Vagina (tissue), 2 donors: ENCODE results near the gene AFAP1. TPM values are rescaled to one million over a fixed set of nuclear protein-coding genes. Genes with fewer than 3 reads are reported as not detected.

Experiments used
- DNase-seq, 2 donors: peaks; one replicate each; pipeline ENCODE4 v3.0.0-alpha.2; 2017; ENCODE audit errors: extremely low spot score in 2 of 2
- H3K27ac ChIP-seq: fragments of 200-600 bp; sonication (generic); one replicate; pipeline ENCODE4 v1.5.1; 2019
- H3K27me3 ChIP-seq: fragments of 200-600 bp; sonication (generic); one replicate; pipeline ENCODE4 v1.5.1; 2019
- H3K36me3 ChIP-seq, 2 donors: fragments of 200-600 bp; sonication (generic); one replicate each; pipeline ENCODE4 v1.5.1; 2017 to 2019
- H3K4me1 ChIP-seq: fragments of 200-600 bp; sonication (generic); one replicate; pipeline ENCODE4 v1.5.1; 2019
- H3K4me3 ChIP-seq, 2 donors: fragments of 200-600 bp; sonication (generic); 1 replicate in 1 of 2; 2 replicates in 1 of 2; pipeline ENCODE4 v1.5.1; 2016 to 2019
- H3K9me3 ChIP-seq: fragments of 200-600 bp; sonication (generic); one replicate; pipeline ENCODE4 v1.5.1; 2019
- POLR2A ChIP-seq, 2 donors: fragments of 450-650 bp; IDR thresholded peaks; one replicate each; pipeline ENCODE4 v1.6.1; 2017; ENCODE audit warnings: antibody characterized with exemption in 2 of 2, mild to moderate bottlenecking in 2 of 2, moderate library complexity in 2 of 2
- POLR2AphosphoS5 ChIP-seq, 2 donors: sonication (generic); formaldehyde crosslinking; IDR thresholded peaks; one replicate each; pipeline ENCODE4 v1.9.0; 2017; ENCODE audit warnings: antibody characterized with exemption in 2 of 2, mild to moderate bottlenecking in 2 of 2, low read depth in 1 of 2; ENCODE audit not compliant: insufficient read depth in 1 of 2
- intact Hi-C: fragments of 100-400 bp; cut with DNase I; formaldehyde crosslinking; loops from one replicate; pipeline ENCODE4 v1.15.1; 2023
- total RNA-seq: library from RNA; depleted of rRNA; stranded (reverse); fragments of >200 nt; gene quantifications from one replicate; pipeline ENCODE4 v1.2.3, GENCODE V29; 2016
- TF ChIP-seq, protein P1 (sequence below), 3 experiments: fragments of 450-650 bp in 2 of 3; fragments of 200-600 bp in 1 of 3; sonication (generic) in 1 of 3; IDR thresholded peaks; one replicate each; pipeline ENCODE4 v1.5.1; 2017 to 2019; ENCODE audit warnings: antibody characterized with exemption in 3 of 3, mild to moderate bottlenecking in 2 of 3, moderate library complexity in 2 of 3

Gene AFAP1
- total RNA-seq, 1 donor from 2014 or later = 20.4 TPM

DNA sequence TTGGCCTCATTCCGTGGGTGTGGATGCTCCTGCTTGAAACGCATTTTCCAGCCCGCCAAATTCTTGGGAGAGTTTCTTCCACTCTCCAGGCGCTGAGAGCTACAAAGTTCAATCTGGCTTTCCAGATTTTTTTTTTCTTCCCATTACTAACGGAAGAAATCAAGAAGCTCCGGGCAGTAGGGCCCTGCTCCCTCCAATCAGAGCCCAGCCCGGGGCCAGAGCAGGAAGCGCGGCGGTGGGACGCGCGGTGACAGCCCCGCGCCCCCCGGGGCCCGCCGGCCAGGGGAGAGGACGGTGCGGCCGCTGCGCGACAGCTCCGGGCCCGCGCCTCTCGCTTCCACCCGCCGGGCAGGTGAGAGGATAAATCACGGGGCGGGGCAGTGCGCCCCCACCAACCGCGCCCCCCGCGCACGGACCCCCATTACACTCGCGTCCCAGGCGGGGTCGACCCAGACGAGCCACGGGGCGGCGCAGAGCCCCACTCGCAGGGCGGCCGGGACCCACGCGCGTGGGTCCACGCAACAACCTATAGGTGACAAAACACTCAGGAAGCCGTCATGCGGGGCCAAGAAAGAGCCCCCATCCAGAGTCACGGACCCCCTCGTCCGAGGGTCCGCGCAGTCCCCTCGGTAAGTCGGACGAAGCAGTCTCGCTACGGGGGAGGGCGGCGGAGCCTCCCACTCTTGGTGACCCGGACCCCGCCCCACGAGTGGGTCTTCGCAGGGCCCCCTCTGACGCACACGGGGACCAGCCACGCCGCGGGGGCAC, 868 bp downstream of the AFAP1 start:
- H3K9me3 ChIP-seq = no peaks in the 10 kb centered on the region
- peak overlapping the region; percentile 65 to 85 for H3K4me3 ChIP-seq
- TF ChIP-seq, protein P1, sequence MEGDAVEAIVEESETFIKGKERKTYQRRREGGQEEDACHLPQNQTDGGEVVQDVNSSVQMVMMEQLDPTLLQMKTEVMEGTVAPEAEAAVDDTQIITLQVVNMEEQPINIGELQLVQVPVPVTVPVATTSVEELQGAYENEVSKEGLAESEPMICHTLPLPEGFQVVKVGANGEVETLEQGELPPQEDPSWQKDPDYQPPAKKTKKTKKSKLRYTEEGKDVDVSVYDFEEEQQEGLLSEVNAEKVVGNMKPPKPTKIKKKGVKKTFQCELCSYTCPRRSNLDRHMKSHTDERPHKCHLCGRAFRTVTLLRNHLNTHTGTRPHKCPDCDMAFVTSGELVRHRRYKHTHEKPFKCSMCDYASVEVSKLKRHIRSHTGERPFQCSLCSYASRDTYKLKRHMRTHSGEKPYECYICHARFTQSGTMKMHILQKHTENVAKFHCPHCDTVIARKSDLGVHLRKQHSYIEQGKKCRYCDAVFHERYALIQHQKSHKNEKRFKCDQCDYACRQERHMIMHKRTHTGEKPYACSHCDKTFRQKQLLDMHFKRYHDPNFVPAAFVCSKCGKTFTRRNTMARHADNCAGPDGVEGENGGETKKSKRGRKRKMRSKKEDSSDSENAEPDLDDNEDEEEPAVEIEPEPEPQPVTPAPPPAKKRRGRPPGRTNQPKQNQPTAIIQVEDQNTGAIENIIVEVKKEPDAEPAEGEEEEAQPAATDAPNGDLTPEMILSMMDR (IDR thresholded peaks at IDR 0.05) = no peak
- peak in 1 of 2 donors; percentile 21 for TF ChIP-seq POLR2A (IDR thresholded peaks at IDR 0.05)
- no peaks in the 10 kb centered on the region for H3K36me3 ChIP-seq
- DNase-seq = no peak
- H3K27ac ChIP-seq = peak overlapping the region; percentile 89
- intact Hi-C loops = loop anchor here (10.0 kb wide), 1 partner anchor 134 kb away; no protein-coding TSS in a partner anchor
- peaks cover 20% of the 10 kb centered on the region for H3K4me1 ChIP-seq
- no peaks in the 10 kb centered on the region for H3K27me3 ChIP-seq

DNA sequence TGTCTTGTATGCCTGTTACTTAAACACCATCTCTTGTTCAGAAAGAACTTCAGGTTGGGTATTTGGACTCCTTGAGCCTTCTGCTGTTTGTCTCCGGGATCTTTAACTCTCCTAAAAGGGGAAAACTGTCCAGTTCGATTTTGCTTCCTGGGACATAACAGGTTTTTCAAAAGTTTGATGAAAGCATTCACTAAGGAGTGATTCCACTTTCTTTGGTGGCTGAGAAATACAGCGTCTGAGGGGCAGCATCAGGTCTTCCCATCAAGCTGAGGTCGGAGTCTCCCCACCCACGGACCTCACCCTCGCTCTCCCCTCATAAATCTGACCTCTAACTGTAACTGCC, 1.4 kb downstream of the AFAP1 start:
- no peaks in the 10 kb centered on the region for H3K36me3 ChIP-seq
- no peaks in the 10 kb centered on the region for H3K27me3 ChIP-seq
- TF ChIP-seq POLR2AphosphoS5 (IDR thresholded peaks at IDR 0.05; ENCODE audit: insufficient read depth in 1 of 2, low read depth in 1 of 2) (no peak), POLR2A (IDR thresholded peaks at IDR 0.05) (no peak)
- TF ChIP-seq, protein P1 (IDR thresholded peaks at IDR 0.05) = no peak
- H3K9me3 ChIP-seq = no peaks in the 10 kb centered on the region
- intact Hi-C loops = loop anchor here (10.0 kb wide), 1 partner anchor 133 kb away; no protein-coding TSS in a partner anchor
- DNase-seq = no peak
- peak overlapping the region; percentile 89 for H3K27ac ChIP-seq
- H3K4me3 ChIP-seq = peak overlapping the region; percentile 65 to 85
- peaks cover 25% of the 10 kb centered on the region for H3K4me1 ChIP-seq

DNA sequence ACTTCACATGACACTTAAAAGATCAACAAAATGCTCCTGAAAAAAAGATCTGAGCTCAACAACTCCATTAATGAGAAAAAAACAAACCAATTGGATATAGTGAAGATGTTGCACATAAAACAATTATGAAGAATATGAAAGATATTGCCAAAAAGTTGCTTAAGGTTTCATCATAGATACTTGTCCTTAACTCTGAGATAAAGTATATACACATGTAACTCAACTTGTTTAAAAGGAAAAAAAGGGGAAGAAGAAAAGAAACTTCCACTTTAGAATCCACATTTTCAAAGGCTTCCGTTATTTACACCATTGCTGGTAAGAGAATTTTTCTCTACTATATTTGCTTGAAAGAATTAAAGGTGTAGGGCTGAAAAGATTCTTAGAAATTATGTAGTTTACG, 2.7 kb downstream of the AFAP1 start:
- TF ChIP-seq POLR2A (IDR thresholded peaks at IDR 0.05) (no peak), POLR2AphosphoS5 (IDR thresholded peaks at IDR 0.05; ENCODE audit: insufficient read depth in 1 of 2, low read depth in 1 of 2) (no peak)
- TF ChIP-seq, protein P1 (IDR thresholded peaks at IDR 0.05) = no peak
- intact Hi-C loops = loop anchor here (10.0 kb wide), 1 partner anchor 132 kb away; no protein-coding TSS in a partner anchor
- Histone ChIP-seq H3K4me1 (peaks cover 29% of the 10 kb centered on the region), H3K4me3 (no peak overlapping the region), H3K36me3 (no peaks in the 10 kb centered on the region), H3K27me3 (no peaks in the 10 kb centered on the region), H3K27ac (no peak overlapping the region), H3K9me3 (no peaks in the 10 kb centered on the region)
- DNase-seq = no peak

DNA sequence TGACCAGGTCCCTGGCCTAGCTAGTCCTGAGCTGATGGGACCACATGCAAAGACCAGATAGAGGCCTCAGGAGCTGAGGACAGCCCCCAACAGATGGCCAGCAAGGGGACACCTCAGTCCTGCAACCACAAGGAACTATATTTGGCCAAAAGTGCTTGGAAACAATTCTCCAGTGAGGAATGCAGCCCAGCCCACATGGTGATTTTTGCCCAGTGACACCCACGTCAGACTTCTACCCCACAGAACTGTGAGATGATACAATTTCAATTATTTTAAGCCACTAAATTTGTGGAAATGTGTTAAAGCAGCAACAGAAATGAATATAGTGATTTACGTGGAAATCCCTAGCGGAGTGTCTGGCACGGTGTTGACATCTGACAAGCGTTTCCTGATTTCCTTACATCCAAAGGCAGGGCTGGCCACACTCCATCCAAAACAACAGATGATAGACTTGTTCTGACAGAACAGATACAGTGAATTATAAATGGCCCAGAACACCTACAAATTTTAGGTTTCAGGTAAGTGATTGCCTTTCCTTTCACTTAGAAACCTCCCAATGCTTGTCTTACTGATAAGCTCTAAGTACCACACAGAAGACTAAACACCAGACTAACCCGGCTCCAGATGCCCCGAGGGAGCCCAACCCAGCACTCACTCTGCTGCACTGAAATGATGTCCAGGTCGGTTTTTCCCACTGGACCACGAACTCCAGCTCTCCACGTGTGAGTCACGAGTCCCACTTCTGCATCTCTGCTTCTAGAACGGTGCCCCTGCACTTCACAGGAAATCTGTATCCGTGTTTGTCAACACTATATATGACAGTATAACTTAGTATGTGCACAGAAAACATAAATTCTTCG, 5.8 kb downstream of the AFAP1 start:
- no peak for DNase-seq
- Histone ChIP-seq H3K4me1 (peaks cover 33% of the 10 kb centered on the region), H3K9me3 (no peaks in the 10 kb centered on the region), H3K27ac (no peak overlapping the region), H3K4me3 (no peak overlapping the region), H3K27me3 (no peaks in the 10 kb centered on the region), H3K36me3 (no peaks in the 10 kb centered on the region)
- TF ChIP-seq POLR2AphosphoS5 (IDR thresholded peaks at IDR 0.05; ENCODE audit: insufficient read depth in 1 of 2, low read depth in 1 of 2) = no peak
- no peak for TF ChIP-seq POLR2A (IDR thresholded peaks at IDR 0.05)
- TF ChIP-seq, protein P1 (IDR thresholded peaks at IDR 0.05) = no peak
- intact Hi-C loops = loop anchor here (10.0 kb wide), 1 partner anchor 129 kb away; no protein-coding TSS in a partner anchor
